ENCODE measurements around the gene TSACC.
"Not testable (repeated sequence)": the region's sequence is repeated elsewhere in the genome, so short reads cannot be mapped to it uniquely, and the experiment has no call there.

The TSACC gene

GRCh38 chr1:156367383-156368156, 29.2 kb downstream of the TSACC start:
- H3K4me2 ChIP-seq (ENCODE audit: low read length): no peak overlapping the region
- H3K27me3 ChIP-seq (ENCODE audit: control insufficient read depth, low read length): peaks cover 51% of the 10 kb centered on the region
- no peaks in the 10 kb centered on the region for H3K79me2 ChIP-seq (ENCODE audit: control insufficient read depth, low read length)
- H3F3A ChIP-seq (ENCODE audit: control insufficient read depth, insufficient read depth): no peaks in the 10 kb centered on the region
- no peaks in the 10 kb centered on the region for H3K36me3 ChIP-seq (ENCODE audit: control insufficient read depth, low read length)
- no peak overlapping the region for H3K27ac ChIP-seq (ENCODE audit: low read depth, low read length)
- no peaks in the 10 kb centered on the region for H3K9me3 ChIP-seq (ENCODE audit: control insufficient read depth, insufficient read depth, low read length)
- H4K20me1 ChIP-seq (ENCODE audit: control insufficient read depth, insufficient read depth, low read depth, low read length): no peaks in the 10 kb centered on the region
- H3K4me1 ChIP-seq (ENCODE audit: control insufficient read depth, low read length): no peaks in the 10 kb centered on the region
- no peaks in the 10 kb centered on the region for H3K9me2 ChIP-seq (replicated peaks; ENCODE audit: control insufficient read depth, low read length)
- TF ChIP-seq CTCF (IDR thresholded peaks at IDR 0.05; ENCODE audit: low read depth, low read length, poor library complexity, severe bottlenecking): no peak
- TF ChIP-seq EZH2phosphoT487 (IDR thresholded peaks at IDR 0.05; ENCODE audit: borderline replicate concordance, low read length): no peak
- H3K4me3 ChIP-seq (ENCODE audit: low read length): no peak overlapping the region

GRCh38 chr1:156368157-156368658, 29.9 kb downstream of the TSACC start:
- H3K9me2 ChIP-seq (replicated peaks; ENCODE audit: control insufficient read depth, low read length): no peaks in the 10 kb centered on the region
- H4K20me1 ChIP-seq (ENCODE audit: control insufficient read depth, insufficient read depth, low read depth, low read length): no peaks in the 10 kb centered on the region
- H3F3A ChIP-seq (ENCODE audit: control insufficient read depth, insufficient read depth): no peaks in the 10 kb centered on the region
- H3K4me1 ChIP-seq (ENCODE audit: control insufficient read depth, low read length): no peaks in the 10 kb centered on the region
- H3K79me2 ChIP-seq (ENCODE audit: control insufficient read depth, low read length): no peaks in the 10 kb centered on the region
- H3K4me2 ChIP-seq (ENCODE audit: low read length): no peak overlapping the region
- H3K27me3 ChIP-seq (ENCODE audit: control insufficient read depth, low read length): peaks cover 55% of the 10 kb centered on the region
- H3K9me3 ChIP-seq (ENCODE audit: control insufficient read depth, insufficient read depth, low read length): no peaks in the 10 kb centered on the region
- no peaks in the 10 kb centered on the region for H3K36me3 ChIP-seq (ENCODE audit: control insufficient read depth, low read length)
- H3K27ac ChIP-seq (ENCODE audit: low read depth, low read length): no peak overlapping the region
- H3K4me3 ChIP-seq (ENCODE audit: low read length): no peak overlapping the region
- no peak for TF ChIP-seq EZH2phosphoT487 (IDR thresholded peaks at IDR 0.05; ENCODE audit: borderline replicate concordance, low read length)
- TF ChIP-seq CTCF (IDR thresholded peaks at IDR 0.05; ENCODE audit: low read depth, low read length, poor library complexity, severe bottlenecking): no peak

GRCh38 chr1:156368889-156369684, 30.8 kb downstream of the TSACC start, which contains the start of gene RHBG:
Gene RHBG (plus strand): TSS chr1:156369211. CDS start chr1:156369250, 39 bp downstream.
- Histone ChIP-seq H4K20me1 (ENCODE audit: control insufficient read depth, insufficient read depth, low read depth, low read length) (no peaks in the 10 kb centered on the region), H3K27ac (ENCODE audit: low read depth, low read length) (no peak within 1 kb of the TSS), H3K9me2 (replicated peaks; ENCODE audit: control insufficient read depth, low read length) (no peaks in the 10 kb centered on the region), H3K4me2 (ENCODE audit: low read length) (no peak within 1 kb of the TSS), H3K79me2 (ENCODE audit: control insufficient read depth, low read length) (no peaks in the 10 kb centered on the region), H3F3A (ENCODE audit: control insufficient read depth, insufficient read depth) (no peaks in the 10 kb centered on the region), H3K36me3 (ENCODE audit: control insufficient read depth, low read length) (no peaks in the 10 kb centered on the region), H3K4me1 (ENCODE audit: control insufficient read depth, low read length) (no peaks in the 10 kb centered on the region), H3K4me3 (ENCODE audit: low read length) (no peak within 1 kb of the TSS), H3K27me3 (ENCODE audit: control insufficient read depth, low read length) (peaks cover 63% of the 10 kb centered on the region), H3K9me3 (ENCODE audit: control insufficient read depth, insufficient read depth, low read length) (no peaks in the 10 kb centered on the region)
- TF ChIP-seq EZH2phosphoT487 (IDR thresholded peaks at IDR 0.05; ENCODE audit: borderline replicate concordance, low read length) (peak; percentile 50; the same call in 1 of the 2 replicates), CTCF (IDR thresholded peaks at IDR 0.05; ENCODE audit: low read depth, low read length, poor library complexity, severe bottlenecking) (no peak)

GRCh38 chr1:156369685-156370286, 31.5 kb downstream of the TSACC start:
- not testable (repeated sequence) for H3K9me3 ChIP-seq (ENCODE audit: control insufficient read depth, insufficient read depth, low read length); H4K20me1 ChIP-seq (ENCODE audit: control insufficient read depth, insufficient read depth, low read depth, low read length); H3K4me2 ChIP-seq (ENCODE audit: low read length); H3K4me1 ChIP-seq (ENCODE audit: control insufficient read depth, low read length); H3K36me3 ChIP-seq (ENCODE audit: control insufficient read depth, low read length); H3K27ac ChIP-seq (ENCODE audit: low read depth, low read length); H3K4me3 ChIP-seq (ENCODE audit: low read length); H3F3A ChIP-seq (ENCODE audit: control insufficient read depth, insufficient read depth); H3K9me2 ChIP-seq (replicated peaks; ENCODE audit: control insufficient read depth, low read length); H3K79me2 ChIP-seq (ENCODE audit: control insufficient read depth, low read length)
- H3K27me3 ChIP-seq (ENCODE audit: control insufficient read depth, low read length): peaks cover 61% of the 10 kb centered on the region
